ENCODE results near the gene BICRA.
A peak's percentile ranks its signal among the peaks of the same experiment; 100 is the strongest.
"Not testable (repeated sequence)": the region's sequence is repeated elsewhere in the genome, so short reads cannot be mapped to it uniquely, and the experiment has no call there.

The BICRA gene

GRCh38 chr19:47608969-47609905, at the start of gene BICRA:
Gene BICRA (plus strand): TSS chr19:47609134. CDS start chr19:47673575, 64,441 bp downstream.
- DNase-seq (ENCODE audit: low spot score) = peak; percentile 83

DNA sequence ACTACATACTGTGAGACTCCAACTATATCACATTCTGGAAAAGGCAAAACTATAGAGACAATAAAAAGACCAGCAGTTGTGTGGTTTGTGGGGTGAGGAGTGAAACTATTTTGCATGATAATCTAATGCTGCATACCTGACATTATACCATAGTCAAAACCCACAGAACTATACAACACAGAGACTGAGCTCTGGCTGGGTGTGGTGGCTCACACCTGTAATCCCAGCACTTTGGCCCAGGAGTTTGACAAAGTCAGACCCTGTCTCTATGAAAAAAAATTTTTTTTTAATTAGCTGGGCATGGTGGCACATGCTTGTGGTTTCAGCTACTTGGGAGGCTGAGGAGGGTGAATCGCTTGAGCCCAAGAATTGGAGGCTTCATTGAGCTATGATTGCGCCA, 47.9 kb upstream of the BICRA start:
- no peak for DNase-seq (ENCODE audit: low spot score)

- DNase-seq (ENCODE audit: low spot score) = no peak
Measured at GRCh38 chr19:47561440-47562057, 47.4 kb upstream of the BICRA start.

GRCh38 chr19:47564081-47564480, 44.9 kb upstream of the BICRA start:
- DNase-seq (ENCODE audit: low spot score) = no peak

DNA sequence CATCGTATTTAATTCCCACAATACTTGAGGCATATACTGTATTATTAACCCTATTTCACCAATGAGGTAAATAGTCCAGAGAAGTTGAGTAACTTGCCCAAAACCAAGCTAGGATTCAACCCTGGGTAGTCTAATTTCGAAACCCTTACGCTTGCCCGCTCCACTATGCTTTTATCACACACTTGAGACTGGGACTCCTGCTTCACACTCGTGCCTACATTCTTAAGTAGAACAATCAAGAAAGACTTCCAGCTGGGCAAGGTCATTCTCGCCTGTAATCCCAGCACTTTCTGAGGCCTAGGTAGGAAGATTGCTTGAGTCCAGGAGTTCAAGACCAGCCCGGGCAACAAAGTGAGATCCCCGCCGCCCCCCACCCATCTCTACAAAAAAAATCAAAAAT, 39.6 kb upstream of the BICRA start:
- DNase-seq (ENCODE audit: low spot score) = no peak

DNA sequence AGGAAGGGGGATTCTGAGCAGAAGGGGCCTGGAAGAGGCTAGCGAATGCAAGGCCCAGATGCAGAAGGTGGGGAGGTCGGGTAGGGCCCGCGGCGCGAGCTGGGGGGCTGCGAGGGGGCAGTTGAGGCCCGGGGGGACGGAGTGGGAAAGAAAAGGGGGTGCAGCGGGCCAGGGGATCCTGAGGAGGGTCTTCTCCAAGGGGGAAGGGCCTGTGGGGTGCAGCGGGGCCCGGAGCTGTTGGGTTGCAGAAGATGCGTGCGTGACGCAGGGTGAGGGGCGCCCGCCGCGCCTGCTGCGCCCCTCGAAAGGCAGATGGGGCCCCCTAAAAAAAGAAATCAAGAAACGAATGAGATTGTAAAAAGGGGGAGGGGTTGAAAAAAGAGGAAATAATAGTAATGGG, 36.3 kb upstream of the BICRA start:
- no peak for DNase-seq (ENCODE audit: low spot score)

GRCh38 chr19:47573071-47574026, 35.6 kb upstream of the BICRA start, which contains the start of gene ZNF541:
Gene ZNF541 (minus strand): TSS chr19:47573148. CDS start chr19:47555856, 17,292 bp downstream.
- peak; percentile 85 for DNase-seq (ENCODE audit: low spot score)

GRCh38 chr19:47580397-47580796, 28.5 kb upstream of the BICRA start:
- DNase-seq (ENCODE audit: low spot score) = no peak

- no peak for DNase-seq (ENCODE audit: low spot score)
Measured at GRCh38 chr19:47581605-47582319, 27.2 kb upstream of the BICRA start.

GRCh38 chr19:47582320-47582909, 26.5 kb upstream of the BICRA start:
- no peak for DNase-seq (ENCODE audit: low spot score)

- DNase-seq (ENCODE audit: low spot score) = not testable (repeated sequence)
Measured at GRCh38 chr19:47583161-47583560, 25.8 kb upstream of the BICRA start.

DNA sequence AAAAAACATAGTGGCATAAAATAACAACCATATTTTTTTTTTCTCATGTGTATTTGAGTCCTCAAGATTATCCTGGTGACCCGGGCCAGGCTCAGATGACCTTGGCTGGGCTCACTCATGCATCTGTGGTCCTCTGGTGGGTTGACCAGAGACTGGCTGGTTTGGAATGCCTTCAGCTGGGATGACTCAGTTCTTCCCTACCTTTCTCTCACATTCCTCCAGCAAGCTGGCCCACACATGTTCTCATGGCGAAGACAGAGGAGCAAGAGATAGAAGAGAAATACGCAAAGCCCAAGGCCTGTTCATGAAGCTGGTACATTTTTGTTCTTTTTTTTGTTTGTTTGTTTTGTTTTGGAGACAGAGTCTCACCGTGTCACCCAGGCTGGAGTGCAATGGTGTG, 21.6 kb upstream of the BICRA start:
- no peak for DNase-seq (ENCODE audit: low spot score)

- no peak for DNase-seq (ENCODE audit: low spot score)
Measured at GRCh38 chr19:47589824-47590223, 19.1 kb upstream of the BICRA start.

DNA sequence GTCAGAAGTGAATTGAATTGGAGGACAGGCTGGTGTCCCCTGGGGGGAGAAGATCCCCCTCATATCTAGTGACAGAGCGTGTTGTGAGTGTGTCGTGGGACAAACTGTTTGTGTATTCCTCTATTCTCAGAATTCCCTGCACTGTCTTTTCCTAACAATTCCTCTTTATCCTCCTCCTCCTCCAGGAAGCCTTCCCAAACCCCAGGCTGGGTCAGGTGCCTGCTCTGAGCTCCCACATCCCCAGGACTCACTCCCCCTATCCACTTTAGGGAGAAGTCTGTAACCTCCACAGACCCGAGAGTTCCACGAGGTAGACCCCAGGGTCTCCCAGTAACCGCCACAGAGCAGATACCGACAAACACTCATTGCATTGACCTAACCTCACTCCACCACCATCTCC, 15.1 kb upstream of the BICRA start:
- no peak for DNase-seq (ENCODE audit: low spot score)

- no peak for DNase-seq (ENCODE audit: low spot score)
Measured at GRCh38 chr19:47595944-47596343, 13.0 kb upstream of the BICRA start.

DNA sequence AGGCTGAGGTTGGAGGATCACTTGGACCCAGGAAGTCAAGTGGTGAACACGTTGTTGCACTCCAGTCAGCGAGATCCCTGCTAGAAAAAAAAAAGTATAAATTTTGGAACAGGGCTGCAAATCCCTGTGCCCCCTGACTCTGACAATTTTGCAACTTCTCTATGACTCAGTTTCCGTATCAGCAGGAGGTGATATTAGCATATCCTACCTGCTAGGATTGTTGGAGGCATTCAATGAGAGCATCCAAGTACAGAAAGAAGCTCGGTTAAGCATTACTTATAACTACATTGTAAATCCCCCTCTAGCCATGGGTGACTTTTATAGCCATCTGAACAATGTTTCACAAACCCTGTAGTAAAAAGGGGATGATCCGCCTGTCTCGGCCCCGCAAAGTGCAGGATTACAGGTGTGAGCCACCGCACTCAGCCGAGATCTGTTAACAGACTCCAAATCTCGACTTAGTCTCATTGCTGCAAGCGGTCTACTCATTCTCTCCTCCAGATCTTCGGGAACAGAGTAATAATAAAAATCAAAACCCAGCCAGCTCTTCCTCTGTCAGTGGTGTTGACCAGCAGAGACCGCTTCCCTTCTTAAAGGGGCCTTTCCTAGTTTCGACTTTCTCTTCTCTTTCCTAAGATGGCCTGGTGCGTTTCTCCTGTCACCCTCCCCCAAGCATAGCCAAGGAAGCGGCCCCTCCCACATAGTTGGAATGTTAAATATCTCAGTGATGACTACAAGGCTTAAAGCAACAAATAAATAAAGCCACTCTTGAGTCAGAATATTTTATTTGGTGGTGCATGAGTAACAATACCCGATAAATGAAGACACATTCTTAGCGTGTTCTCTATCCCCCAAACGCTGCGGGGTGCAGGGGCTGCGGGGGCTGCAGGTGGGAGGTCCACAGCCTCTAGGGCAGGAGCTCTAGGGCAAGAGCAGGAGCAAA, 10.3 kb upstream of the BICRA start:
- no peak for DNase-seq (ENCODE audit: low spot score)

DNA sequence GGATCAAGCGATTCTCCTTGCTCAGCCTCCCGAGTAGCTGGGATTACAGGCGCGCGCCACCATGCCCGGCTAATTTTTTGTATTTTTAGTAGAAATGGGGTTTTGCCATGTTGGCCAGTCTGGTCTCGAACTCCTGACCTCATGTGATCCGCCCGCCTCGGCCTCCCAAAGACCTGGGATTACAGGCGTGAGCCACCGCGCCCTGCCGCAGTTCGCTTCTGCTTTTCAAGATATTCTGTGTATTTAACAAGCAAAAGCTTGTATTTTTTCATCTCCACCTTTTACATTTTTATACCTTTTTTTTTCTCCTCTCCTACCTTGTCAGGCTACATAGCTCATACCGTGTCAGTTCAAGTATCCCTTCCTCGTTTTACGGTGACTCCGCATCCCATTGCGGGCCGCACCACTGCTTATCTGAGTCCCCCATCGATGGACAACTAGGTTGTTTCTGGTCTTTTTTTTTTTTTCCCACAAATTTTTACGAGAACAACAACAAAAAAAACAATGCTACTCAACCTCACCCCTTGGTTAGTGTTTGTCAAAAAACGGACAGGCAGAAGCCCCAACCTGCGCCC, 9.2 kb upstream of the BICRA start:
- not testable (repeated sequence) for DNase-seq (ENCODE audit: low spot score)

DNA sequence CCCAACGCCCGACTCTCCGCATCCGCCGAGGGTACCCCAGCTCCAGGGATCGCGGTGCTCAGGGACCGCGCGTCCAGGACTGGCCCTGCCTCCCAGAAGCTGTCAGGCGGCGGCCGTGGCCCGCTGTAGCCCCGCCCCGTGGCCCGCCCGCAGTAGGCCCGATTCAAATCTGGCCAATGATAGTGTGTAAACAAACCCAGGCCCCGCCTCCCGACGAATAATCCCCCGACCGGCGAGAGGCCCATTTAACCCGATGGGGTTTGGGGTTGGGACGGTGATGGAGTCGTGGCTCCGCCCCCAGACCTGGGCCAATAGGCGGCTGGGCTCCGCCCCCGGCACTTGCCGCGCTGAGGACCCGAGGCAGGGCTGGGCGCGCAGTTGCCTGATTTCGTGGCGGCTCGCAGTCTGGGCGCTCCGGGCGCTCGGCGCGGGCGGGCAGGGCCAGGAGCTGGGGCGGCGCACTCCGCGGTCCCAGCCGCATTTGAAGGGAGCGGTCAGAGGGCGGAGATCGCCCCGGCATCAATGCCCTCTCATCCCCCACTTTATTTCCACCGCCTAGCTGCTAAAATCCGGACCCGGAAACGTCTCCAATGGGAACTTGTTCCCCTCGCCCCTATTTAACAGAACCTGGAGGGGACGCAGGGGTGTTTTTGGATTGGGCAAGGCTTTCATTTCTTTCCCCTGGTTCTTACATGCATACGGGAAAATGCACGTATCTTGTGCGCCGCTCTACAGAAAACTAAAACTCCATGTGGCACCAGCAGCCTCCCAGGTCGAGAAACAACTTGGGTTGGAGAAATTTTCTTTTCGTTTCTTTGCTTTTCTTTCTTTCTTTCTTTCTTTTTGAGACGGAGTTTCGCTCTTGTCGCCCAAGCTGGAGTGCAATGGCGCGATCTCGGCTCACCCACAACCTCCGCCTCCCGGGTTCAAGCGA, 8.4 kb upstream of the BICRA start:
- peak; percentile 100 for DNase-seq (ENCODE audit: low spot score)
